GM21367 (cell line): ENCODE data around the gene ITPR3.

Experiments used
- ATAC-seq: cut with Tn5 transposase; IDR thresholded peaks from one replicate; pipeline ENCODE4 v1.9.1; 2021; ENCODE audit not compliant: unreplicated experiment

ITPR3 gene

DNA sequence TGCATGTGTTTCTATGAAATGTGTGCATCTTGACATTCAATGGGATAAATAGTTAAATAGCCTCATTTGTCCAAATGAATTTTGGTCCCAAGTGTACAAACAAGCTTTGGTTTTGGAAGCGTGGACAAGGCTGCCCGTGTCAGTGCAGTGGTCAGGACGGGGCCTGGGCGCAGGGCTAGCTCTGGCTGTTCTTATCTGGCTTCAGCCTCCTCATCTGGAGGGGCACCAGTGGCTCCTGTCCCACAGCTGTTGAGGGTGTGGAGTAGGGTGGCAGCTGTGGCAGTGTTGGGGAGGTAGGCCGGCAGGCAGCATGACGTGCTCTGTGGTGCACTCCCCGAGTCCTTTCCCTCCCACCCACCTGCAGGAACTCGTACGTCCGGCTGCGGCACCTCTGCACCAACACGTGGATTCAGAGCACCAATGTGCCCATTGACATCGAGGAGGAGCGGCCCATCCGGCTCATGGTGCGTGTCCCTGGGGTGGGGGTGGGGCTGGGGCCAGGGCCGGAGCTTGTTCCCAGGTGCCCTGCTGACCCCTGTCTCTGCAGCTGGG lies 43.5 kb downstream of the ITPR3 start:
- ATAC-seq, result no peak

DNA sequence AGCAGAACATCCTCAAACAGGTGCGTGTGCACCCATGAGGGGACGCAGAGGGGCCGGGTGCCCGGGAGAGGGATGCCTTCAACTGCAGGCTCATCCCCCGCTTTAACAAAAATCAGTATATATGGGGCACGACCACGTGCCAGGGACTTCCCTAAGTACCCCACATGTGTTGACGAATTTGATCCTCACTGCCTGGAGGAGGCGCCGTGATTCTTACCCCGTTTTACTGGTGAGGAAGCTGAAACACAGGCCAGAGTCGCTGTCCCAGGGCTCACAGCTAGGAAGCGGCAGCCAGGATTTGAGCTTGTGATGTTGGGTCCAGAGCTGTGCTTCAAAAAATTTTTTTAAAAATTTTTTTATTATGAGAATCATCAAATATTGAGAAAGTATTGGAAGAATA lies 44.8 kb downstream of the ITPR3 start:
- ATAC-seq, result no peak

- ATAC-seq, result no peak
These were observed 46.0 kb downstream of the ITPR3 start for GRCh38 chr6:33667072-33667471.

DNA sequence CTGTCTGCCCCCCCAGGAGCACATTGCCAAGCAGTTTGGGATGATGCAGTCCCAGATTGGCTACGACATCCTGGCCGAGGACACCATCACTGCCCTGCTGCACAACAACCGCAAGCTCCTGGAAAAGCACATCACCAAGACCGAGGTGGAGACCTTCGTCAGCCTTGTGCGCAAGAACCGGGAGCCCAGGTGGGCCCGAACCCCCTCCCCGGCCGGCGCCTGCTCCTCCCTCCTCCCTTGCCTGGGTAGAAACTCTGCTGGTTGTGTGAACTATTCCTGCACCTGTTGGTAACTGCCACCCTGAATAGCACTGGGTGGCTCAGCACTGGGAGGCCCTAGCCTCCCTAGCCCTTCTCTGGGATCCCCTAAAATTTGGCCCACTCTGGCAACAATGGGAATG lies 46.7 kb downstream of the ITPR3 start:
- ATAC-seq, result no peak

DNA sequence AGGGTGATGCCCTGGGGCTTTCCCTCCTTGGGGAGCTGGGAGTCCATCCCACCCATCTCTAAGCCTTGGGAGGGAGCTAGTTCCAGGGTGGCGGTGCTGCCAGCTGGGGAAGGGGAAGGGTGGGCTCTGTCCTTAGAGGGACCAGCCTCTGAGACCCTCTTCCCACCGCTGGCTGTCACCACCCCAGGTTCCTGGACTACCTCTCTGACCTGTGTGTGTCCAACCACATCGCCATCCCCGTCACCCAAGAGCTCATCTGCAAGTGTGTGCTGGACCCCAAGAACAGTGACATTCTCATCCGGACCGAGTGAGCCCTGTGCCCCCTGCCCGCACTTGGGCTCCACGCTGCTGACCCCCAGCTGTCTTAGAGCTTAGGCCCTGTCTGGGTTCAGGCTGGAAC lies 47.2 kb downstream of the ITPR3 start:
- no peak for ATAC-seq

DNA sequence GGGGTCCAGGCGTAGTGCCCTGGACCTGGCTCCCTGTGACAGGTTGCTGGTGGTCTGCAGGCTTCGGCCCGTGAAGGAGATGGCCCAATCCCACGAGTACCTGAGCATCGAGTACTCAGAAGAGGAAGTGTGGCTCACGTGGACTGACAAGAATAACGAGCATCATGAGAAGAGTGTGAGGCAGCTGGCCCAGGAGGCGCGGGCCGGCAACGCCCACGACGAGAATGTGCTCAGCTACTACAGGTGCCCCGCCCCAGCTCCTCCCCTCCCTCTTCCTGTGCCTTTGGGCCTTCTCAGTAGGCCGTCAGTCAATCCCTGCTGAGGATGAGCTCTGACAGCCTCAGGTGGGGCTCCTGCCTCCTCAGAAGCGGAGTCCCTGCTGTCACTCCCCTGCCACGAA lies 47.8 kb downstream of the ITPR3 start:
- ATAC-seq, result no peak

GRCh38 chr6:33670086-33670660 lies 49.1 kb downstream of the ITPR3 start:
- no peak for ATAC-seq

DNA sequence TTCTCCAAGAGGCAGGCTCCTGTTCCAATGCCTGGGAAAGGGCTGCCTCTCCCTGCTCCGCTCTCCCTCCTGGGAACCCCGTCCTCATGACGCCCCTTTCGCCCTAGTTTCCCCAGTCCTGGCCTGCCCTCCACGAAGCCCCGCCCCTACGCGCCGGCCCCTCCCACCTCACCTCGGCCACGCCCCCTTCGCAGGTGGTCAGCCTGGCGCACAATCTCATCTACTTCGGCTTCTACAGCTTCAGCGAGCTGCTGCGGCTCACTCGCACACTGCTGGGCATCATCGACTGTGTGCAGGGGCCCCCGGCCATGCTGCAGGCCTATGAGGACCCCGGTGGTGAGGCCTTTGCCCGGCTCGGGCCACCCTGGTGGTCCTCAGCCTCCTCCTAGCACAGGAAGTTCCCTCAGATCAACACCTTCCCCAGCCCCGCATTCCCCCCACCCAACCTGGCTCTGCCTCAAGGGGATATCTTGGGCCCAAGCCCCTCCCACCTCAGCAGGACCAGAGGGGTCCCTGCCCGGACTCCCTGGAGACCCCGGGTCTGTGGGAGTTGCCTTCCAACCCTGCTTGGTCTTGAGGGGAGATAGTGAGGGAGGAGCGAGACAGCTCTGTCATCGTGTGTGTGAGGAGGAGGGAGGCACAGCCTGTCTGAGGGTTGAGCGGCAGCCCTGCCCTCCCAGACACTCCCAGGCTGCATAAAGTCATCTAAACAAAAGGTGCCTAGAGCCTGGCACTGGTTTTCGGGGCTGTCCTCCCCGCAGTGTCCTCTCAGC lies 50.0 kb downstream of the ITPR3 start:
- no peak for ATAC-seq

GRCh38 chr6:33671744-33672072 lies 50.6 kb downstream of the ITPR3 start:
- no peak for ATAC-seq

DNA sequence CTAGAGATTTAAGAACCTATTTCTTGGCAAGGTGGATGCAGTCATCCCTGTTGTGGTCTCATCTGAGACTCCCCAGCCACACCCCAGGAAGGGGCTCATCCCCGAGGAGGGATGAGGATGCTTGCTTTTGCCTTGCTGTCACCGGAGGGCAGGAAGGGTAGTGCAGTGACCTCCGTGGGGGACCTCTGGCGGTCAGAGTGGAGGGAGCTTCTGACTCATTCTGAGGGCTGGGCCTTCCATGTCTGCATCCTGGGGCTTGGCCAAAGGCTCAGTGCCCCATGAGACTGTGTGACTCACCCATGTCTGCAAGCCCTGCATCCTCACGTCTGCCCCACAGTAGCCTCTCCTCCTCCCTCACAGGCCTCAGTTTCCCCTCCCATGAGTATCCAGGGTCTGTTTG lies 51.7 kb downstream of the ITPR3 start:
- no peak for ATAC-seq

- no peak for ATAC-seq
These were observed 52.7 kb downstream of the ITPR3 start for GRCh38 chr6:33673851-33674250.

GRCh38 chr6:33675968-33676367 lies 54.8 kb downstream of the ITPR3 start:
- no peak for ATAC-seq

- no peak for ATAC-seq
These were observed 55.5 kb downstream of the ITPR3 start for GRCh38 chr6:33676416-33677142.

DNA sequence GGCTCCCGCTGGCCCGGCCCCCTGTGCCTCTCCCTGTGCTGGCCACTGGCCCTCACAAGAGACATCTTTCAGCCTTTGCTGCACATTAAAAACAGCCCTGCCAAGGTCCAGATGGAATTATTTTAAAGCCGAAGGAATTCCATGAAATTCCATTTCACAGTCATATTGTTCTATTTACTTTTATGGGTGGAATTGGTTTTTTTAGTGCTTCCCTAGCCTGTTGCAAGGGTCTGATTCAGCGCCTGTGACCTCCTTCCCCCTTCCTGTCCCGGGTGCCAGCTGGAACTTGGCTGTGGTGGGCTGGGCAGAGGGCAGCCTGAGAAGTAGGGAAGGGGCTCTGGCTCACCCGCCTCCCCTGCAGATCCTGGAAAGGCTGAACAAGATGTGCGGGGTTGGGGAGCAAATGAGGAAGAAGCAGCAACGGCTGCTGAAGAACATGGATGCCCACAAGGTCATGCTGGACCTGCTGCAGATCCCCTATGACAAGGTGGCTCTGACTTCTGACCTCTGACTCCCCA lies 56.1 kb downstream of the ITPR3 start:
- ATAC-seq, result no peak

GRCh38 chr6:33677689-33678088 lies 56.6 kb downstream of the ITPR3 start:
- no peak for ATAC-seq

GRCh38 chr6:33678233-33678931 lies 57.3 kb downstream of the ITPR3 start:
- no peak for ATAC-seq

DNA sequence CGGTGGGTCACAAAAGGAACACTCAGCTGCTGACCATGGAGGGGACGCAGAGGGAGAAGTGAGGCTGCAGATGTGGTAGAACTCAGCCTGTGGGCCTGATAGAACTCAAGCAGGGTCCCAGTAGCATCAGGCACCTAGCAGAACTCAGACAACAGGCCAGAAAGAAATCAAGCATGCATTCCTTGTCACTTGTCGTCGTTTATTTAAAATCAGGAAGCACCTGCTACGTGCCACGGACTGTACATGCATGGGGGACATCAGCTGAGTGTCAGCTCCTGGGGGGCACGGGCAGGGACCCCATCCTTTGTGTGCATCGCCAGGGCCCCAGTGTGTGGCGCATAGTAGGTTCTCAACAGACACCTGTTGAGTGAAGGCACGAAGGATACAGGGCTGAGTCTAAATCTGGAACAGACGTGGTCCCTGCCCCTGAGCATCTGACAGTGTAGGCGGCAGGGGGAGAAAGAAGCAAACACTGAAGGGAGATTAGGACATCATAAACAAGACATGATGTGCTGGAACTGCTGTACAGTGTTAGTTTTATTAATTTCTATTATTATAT lies 57.9 kb downstream of the ITPR3 start:
- no peak for ATAC-seq

DNA sequence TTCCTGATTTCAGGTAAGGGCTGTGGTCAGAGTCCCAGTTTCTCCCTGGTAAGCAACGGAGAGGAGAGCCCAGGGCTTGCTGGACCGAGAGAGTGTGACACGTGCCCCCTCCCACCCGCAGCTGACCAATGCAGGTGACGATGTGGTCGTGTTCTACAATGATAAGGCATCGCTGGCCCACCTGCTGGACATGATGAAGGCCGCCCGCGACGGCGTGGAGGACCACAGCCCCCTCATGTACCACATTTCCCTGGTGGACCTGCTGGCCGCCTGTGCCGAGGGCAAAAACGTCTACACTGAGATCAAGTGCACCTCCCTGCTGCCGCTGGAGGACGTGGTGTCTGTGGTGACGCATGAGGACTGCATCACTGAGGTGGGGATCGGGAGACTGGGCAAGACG lies 58.6 kb downstream of the ITPR3 start:
- no peak for ATAC-seq

DNA sequence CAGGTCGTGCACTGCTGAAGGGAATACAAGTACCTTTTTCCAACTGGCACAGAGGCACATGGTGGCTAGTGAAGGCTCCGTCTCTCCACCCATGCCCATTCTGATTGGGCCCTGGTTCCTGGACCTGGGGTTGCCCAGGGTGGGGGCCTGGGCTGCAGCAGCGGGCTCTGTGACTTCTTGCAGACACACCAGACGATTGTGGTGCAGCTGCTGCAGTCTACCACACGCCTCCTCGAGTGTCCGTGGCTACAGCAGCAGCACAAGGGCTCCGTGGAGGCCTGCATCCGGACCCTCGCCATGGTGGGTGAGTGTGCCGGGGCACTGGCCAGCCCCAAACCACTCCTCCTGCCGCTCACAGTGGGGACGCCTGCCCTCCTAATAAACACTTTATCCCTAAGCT lies 61.2 kb downstream of the ITPR3 start:
- ATAC-seq, result no peak

- no peak for ATAC-seq
These were observed 62.0 kb downstream of the ITPR3 start for GRCh38 chr6:33683051-33683571.
